Thyroid gland (tissue), 4 donors: ENCODE data around the gene DTNB.

Source experiments
- CTCF ChIP-seq, 6 experiments: fragments of 200-600 bp in 3 of 6; fragments of 450-650 bp in 3 of 6; sonication (generic) in 3 of 6; IDR thresholded peaks; one replicate each; pipeline ENCODE4 v1.5.1; 2016 to 2019; ENCODE audit warnings: antibody characterized with exemption in 6 of 6, mild to moderate bottlenecking in 2 of 6, inconsistent platforms in 1 of 6, moderate library complexity in 1 of 6
- POLR2A ChIP-seq, 2 donors: fragments of 450-650 bp; IDR thresholded peaks; one replicate each; pipeline ENCODE4 v1.6.1; 2017; ENCODE audit warnings: antibody characterized with exemption in 2 of 2, mild to moderate bottlenecking in 2 of 2, moderate library complexity in 1 of 2

- TF ChIP-seq CTCF (IDR thresholded peaks at IDR 0.05): no peak
- TF ChIP-seq POLR2A (IDR thresholded peaks at IDR 0.05): no peak
Measured at GRCh38 chr2:25492726-25493125, 180.7 kb downstream of the DTNB start.
